Body of pancreas (tissue), 4 donors: ENCODE measurements around the gene PARP8. TPM values are rescaled to one million over a fixed set of nuclear protein-coding genes. Genes with fewer than 3 reads are reported as not detected.
"Not testable (repeated sequence)": the region's sequence is repeated elsewhere in the genome, so short reads cannot be mapped to it uniquely, and the experiment has no call there.

Source experiments
- ATAC-seq: fragments of 150-250 bp; one replicate; pipeline ENCODE4 v1.9.1; 2016
- DNase-seq, 4 donors: peaks; one replicate each; pipeline ENCODE4 v3.0.0-alpha.2; 2019
- H3K27ac ChIP-seq, 4 donors: fragments of 200-600 bp; sonication (generic); 1 replicate in 3 of 4; 2 replicates in 1 of 4; pipeline versions ENCODE4 v1.5.1 to v1.6.1; 2016 to 2019; ENCODE audit warnings: mild to moderate bottlenecking in 1 of 4, mixed read lengths in 1 of 4, moderate library complexity in 1 of 4
- H3K27me3 ChIP-seq, 2 donors: fragments of 200-600 bp; sonication (generic); one replicate each; pipeline ENCODE4 v1.6.0; 2016; ENCODE audit warnings: mild to moderate bottlenecking in 1 of 2
- H3K36me3 ChIP-seq, 2 donors: fragments of 200-600 bp; sonication (generic); replicated peaks in 1 of 2; 2 replicates each; pipeline ENCODE4 v1.5.1; 2016; ENCODE audit warnings: low read depth in 2 of 2; ENCODE audit not compliant: insufficient read depth in 1 of 2
- H3K4me1 ChIP-seq: fragments of 200-600 bp; sonication (generic); one replicate; pipeline ENCODE4 v1.6.0; 2016
- H3K4me3 ChIP-seq, 2 donors: fragments of 200-600 bp; sonication (generic); 1 replicate in 1 of 2; 2 replicates in 1 of 2; pipeline ENCODE4 v1.5.1; 2016 to 2019
- H3K9me3 ChIP-seq, 3 donors: fragments of 200-600 bp; sonication (generic); 1 replicate in 2 of 3; 2 replicates in 1 of 3; pipeline ENCODE4 v1.5.1; 2016
- CTCF ChIP-seq, 7 experiments: fragments of 450-650 bp in 4 of 7; fragments of 200-600 bp in 3 of 7; sonication (generic) in 3 of 7; IDR thresholded peaks; one replicate each; pipeline ENCODE4 v1.5.1; 2016 to 2019; ENCODE audit warnings: antibody characterized with exemption in 7 of 7
- POLR2A ChIP-seq, 3 donors: fragments of 450-650 bp; IDR thresholded peaks; one replicate each; pipeline ENCODE4 v1.6.1; 2016; ENCODE audit warnings: antibody characterized with exemption in 3 of 3, mild to moderate bottlenecking in 2 of 3
- WGBS, 2 donors: methylation state at CpG; one replicate each; pipeline ENCODE4 v1.1.5; 2017; 5-methylcytosine and 5-hydroxymethylcytosine counted together
- intact Hi-C: fragments of 100-400 bp; cut with DNase I; formaldehyde crosslinking; loops from one replicate; pipeline ENCODE4 v1.15.1; 2023
- total RNA-seq, 2 donors: library from RNA; depleted of rRNA; stranded (reverse); fragments of >200 nt; gene quantifications; one replicate each; pipeline ENCODE4 v1.1.0, GENCODE V29; 2016

Gene PARP8
- total RNA-seq, 2 donors from 2014 or later: 13.5 to 17.9 TPM

DNA sequence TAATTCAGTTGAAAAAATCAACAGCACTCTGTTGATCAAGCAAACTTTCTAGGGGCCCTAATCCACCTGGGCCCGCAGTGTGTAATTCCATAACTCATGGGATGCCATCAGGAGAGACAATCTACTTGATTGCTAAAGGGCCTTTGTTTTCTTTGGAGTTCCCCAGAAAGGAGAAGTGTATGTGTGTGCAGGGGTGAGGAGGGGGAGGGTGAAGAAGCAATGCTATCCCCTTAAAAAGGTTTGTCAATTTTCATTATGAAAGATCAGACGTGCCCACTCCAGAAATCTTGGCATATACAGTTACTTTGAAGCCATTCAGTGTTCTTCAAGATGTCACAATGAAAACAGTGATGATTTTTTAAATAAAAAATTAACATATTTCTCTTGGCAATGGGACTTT lies 6.2 kb downstream of the PARP8 start:
- Histone ChIP-seq H3K4me1 (peaks cover 12% of the 10 kb centered on the region), H3K9me3 (no peaks in the 10 kb centered on the region), H3K27me3 (no peaks in the 10 kb centered on the region), H3K27ac (no peak overlapping the region), H3K4me3 (no peak overlapping the region), H3K36me3 (no peaks in the 10 kb centered on the region)
- intact Hi-C loops: no loop called here
- ATAC-seq: no peak
- TF ChIP-seq CTCF (IDR thresholded peaks at IDR 0.05) (no peak), POLR2A (IDR thresholded peaks at IDR 0.05) (no peak)
- DNase-seq: no peak
- WGBS, 2 donors: 70 to 77% methylated on average over 2 of the region's 2 CpGs

DNA sequence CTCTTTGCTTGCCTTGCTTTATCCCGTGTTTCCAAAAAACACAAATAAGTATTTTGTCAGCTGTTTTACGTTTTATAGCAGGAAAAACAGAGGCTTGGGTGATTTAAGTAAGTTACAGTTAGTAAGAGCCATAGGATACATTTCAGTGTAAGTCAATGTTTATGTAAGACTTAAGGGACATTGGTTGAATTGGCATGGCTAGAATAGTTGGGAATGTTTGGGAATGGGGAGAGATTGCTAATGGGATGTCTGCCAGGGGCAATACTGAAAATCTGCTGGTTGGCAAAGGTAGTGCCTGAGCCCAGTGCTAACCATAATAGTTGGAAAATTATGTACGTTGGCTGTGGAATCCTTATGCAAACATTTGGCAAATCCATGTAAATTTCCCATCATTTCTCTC lies 7.0 kb downstream of the PARP8 start:
- H3K27ac ChIP-seq, intact Hi-C loops, H3K4me3 ChIP-seq, ATAC-seq, H3K36me3 ChIP-seq, H3K27me3 ChIP-seq, H3K9me3 ChIP-seq, DNase-seq: not testable (repeated sequence)
- H3K4me1 ChIP-seq: peaks cover 12% of the 10 kb centered on the region
- WGBS, 2 donors: 68 to 72% methylated on average over 3 of the region's 3 CpGs

DNA sequence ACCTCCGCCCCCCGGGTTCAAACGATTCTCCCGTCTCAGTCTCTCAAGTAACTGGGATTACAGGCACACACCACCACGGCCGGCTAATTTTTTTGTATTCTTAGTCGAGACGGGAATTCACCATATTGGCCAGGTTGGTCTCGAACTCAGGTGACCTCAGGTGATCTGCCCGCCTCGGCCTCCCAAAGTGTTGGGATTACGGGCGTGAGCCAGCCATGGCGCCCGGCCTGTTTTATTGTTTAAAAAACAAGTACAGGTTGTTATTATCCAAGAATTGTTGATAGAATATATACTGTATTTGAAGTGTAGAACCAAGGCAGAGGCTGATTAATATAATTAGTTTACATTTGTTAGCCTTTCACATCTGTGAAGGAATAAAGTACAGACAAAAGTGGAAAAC lies 8.9 kb downstream of the PARP8 start:
- ATAC-seq (no peak), DNase-seq (no peak)
- Histone ChIP-seq H3K4me3 (no peak overlapping the region), H3K4me1 (peaks cover 5% of the 10 kb centered on the region), H3K36me3 (no peaks in the 10 kb centered on the region), H3K9me3 (no peaks in the 10 kb centered on the region), H3K27ac (no peak overlapping the region), H3K27me3 (no peaks in the 10 kb centered on the region)
- WGBS, 2 donors: 96% methylated on average over 15 of the region's 15 CpGs
- no peak for TF ChIP-seq POLR2A (IDR thresholded peaks at IDR 0.05)
- TF ChIP-seq CTCF (IDR thresholded peaks at IDR 0.05): no peak
- intact Hi-C loops: no loop called here

- H3K27me3 ChIP-seq, ATAC-seq, intact Hi-C loops, H3K27ac ChIP-seq, H3K9me3 ChIP-seq, DNase-seq, H3K4me3 ChIP-seq, H3K36me3 ChIP-seq: not testable (repeated sequence)
- H3K4me1 ChIP-seq: peaks cover 15% of the 10 kb centered on the region
- WGBS, 2 donors: 81 to 88% methylated on average over 4 of the region's 4 CpGs
These were observed 13.1 kb downstream of the PARP8 start for GRCh38 chr5:50679554-50679953.

DNA sequence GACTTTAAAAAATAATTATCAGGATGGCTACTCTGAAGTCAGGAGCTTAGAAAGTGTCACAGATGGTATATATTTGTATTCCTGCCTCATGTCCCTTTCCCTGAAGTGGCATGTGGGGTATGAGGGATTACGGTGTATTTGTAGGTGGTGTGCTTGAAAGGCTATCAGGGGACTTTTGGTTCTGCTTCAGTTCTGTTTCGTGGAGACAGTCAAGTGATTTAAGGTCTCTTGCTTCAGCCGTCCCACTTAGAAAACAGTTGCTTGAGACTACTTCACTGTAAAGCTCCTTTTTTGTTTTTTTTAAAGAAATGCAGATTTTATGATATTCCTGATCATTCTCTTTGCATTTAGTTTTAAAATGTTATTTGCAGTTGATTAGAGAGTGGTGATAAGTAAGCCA lies 18.3 kb downstream of the PARP8 start:
- Histone ChIP-seq H3K36me3 (no peaks in the 10 kb centered on the region), H3K4me1 (peaks cover 12% of the 10 kb centered on the region), H3K27me3 (no peaks in the 10 kb centered on the region), H3K9me3 (no peaks in the 10 kb centered on the region), H3K4me3 (no peak overlapping the region), H3K27ac (no peak overlapping the region)
- 86 to 93% methylated on average over 3 of the region's 3 CpGs for WGBS, 2 donors
- TF ChIP-seq CTCF (IDR thresholded peaks at IDR 0.05): no peak
- no peak for TF ChIP-seq POLR2A (IDR thresholded peaks at IDR 0.05)
- no peak for ATAC-seq
- DNase-seq: no peak
- intact Hi-C loops: no loop called here

DNA sequence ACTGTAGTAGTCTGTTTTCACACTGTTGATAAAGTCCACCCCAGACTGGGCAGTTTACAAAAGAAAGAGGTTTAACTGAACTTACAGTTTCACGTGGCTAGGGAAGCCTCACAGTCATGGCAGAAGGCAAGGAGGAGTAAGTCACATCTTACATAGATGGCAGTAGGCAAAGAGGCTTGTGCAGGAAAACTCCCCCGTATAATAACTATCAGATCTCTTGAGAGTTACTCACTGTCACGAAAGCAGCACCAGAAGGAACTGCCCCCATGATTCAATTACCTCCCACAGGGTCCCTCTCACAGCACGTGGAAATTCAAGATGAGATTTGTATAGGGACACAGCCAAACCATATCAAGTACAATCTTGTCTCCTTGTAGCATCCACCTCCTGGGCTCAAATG lies 21.1 kb downstream of the PARP8 start:
- H3K27me3 ChIP-seq: no peaks in the 10 kb centered on the region
- 86 to 93% methylated on average over 4 of the region's 4 CpGs for WGBS, 2 donors
- H3K4me1 ChIP-seq: no peaks in the 10 kb centered on the region

More for the DNA sequence above, 21.1 kb downstream of the PARP8 start:
- Histone ChIP-seq H3K4me3 (no peak overlapping the region), H3K36me3 (no peaks in the 10 kb centered on the region), H3K27ac (no peak overlapping the region), H3K9me3 (no peaks in the 10 kb centered on the region)
- no peak for TF ChIP-seq CTCF (IDR thresholded peaks at IDR 0.05)
- no peak for TF ChIP-seq POLR2A (IDR thresholded peaks at IDR 0.05)
- DNase-seq (no peak), ATAC-seq (no peak)
- intact Hi-C loops: no loop called here
